MM.1S (cell line): Measurements from ENCODE around the gene CAPN11.

Experiments
- DNase-seq: peaks from one replicate; pipeline ENCODE4 v3.0.0-alpha.2; 2015
- H2AFZ ChIP-seq: fragments of 300-600 bp; sonication (generic); 2 replicates; pipeline ENCODE4 v1.6.0; 2016; ENCODE audit warnings: antibody characterized with exemption, low read length
- H3F3A ChIP-seq: fragments of 300-600 bp; sonication (generic); 2 replicates; pipeline ENCODE4 v1.6.1; 2016; ENCODE audit warnings: mild to moderate bottlenecking, antibody characterized with exemption, low read length, moderate library complexity, mixed read lengths; ENCODE audit not compliant: insufficient read depth
- H3K27ac ChIP-seq: fragments of 300-600 bp; sonication (generic); 2 replicates; pipeline ENCODE4 v1.5.1; 2016; ENCODE audit warnings: mild to moderate bottlenecking, low read length
- H3K27me3 ChIP-seq: fragments of 300-600 bp; sonication (generic); replicated peaks from 2 replicates; pipeline ENCODE4 v1.6.0; 2016; ENCODE audit warnings: low read length; ENCODE audit not compliant: insufficient read depth
- H3K36me3 ChIP-seq: fragments of 300-600 bp; sonication (generic); replicated peaks from 2 replicates; pipeline ENCODE4 v1.6.1; 2016; ENCODE audit warnings: mild to moderate bottlenecking, low read length, mixed read lengths; ENCODE audit not compliant: insufficient read depth
- H3K4me1 ChIP-seq: fragments of 300-600 bp; sonication (generic); 2 replicates; pipeline ENCODE4 v1.6.1; 2016; ENCODE audit warnings: low read length, mixed read lengths
- H3K4me2 ChIP-seq: fragments of 300-600 bp; sonication (generic); 2 replicates; pipeline ENCODE4 v1.6.0; 2016; ENCODE audit warnings: low read depth, low read length
- H3K4me3 ChIP-seq: fragments of 300-600 bp; sonication (generic); 2 replicates; pipeline ENCODE4 v1.5.1; 2016; ENCODE audit warnings: low read length, mixed read lengths
- H3K79me2 ChIP-seq: fragments of 300-600 bp; sonication (generic); 2 replicates; pipeline ENCODE4 v1.6.1; 2016; ENCODE audit warnings: mixed run types, low read length, mixed read lengths
- H3K9ac ChIP-seq: fragments of 300-600 bp; sonication (generic); 2 replicates; pipeline ENCODE4 v1.6.1; 2016; ENCODE audit warnings: low read length, mixed read lengths
- H3K9me2 ChIP-seq: fragments of 300-600 bp; sonication (generic); replicated peaks from 2 replicates; pipeline ENCODE4 v1.6.1; 2016; ENCODE audit warnings: mild to moderate bottlenecking, low read length, mixed read lengths; ENCODE audit not compliant: insufficient read depth
- H3K9me3 ChIP-seq: fragments of 300-600 bp; sonication (generic); replicated peaks from 2 replicates; pipeline ENCODE4 v1.6.1; 2016; ENCODE audit warnings: mild to moderate bottlenecking, low read length, mixed read lengths; ENCODE audit not compliant: insufficient read depth
- H4K20me1 ChIP-seq: fragments of 300-600 bp; sonication (generic); 2 replicates; pipeline ENCODE4 v1.6.1; 2016; ENCODE audit warnings: mild to moderate bottlenecking, low read length, moderate library complexity, mixed read lengths; ENCODE audit not compliant: insufficient read depth
- EZH2 ChIP-seq: fragments of 300-600 bp; sonication (generic); optimal IDR thresholded peaks from 2 replicates; pipeline ENCODE3; 2017; ENCODE audit warnings: low read depth, mild to moderate bottlenecking, antibody characterized with exemption, low read length, mixed read lengths
- EZH2phosphoT487 ChIP-seq: fragments of 300-600 bp; sonication (generic); IDR thresholded peaks from 2 replicates; pipeline ENCODE4 v1.6.1; 2018; ENCODE audit warnings: antibody characterized with exemption, low read length
- TF ChIP-seq, protein P1 (sequence below): fragments of 300-600 bp; sonication (generic); IDR thresholded peaks from 2 replicates; pipeline ENCODE4 v1.5.1; 2016; ENCODE audit warnings: antibody characterized with exemption, low read length, mixed read lengths

The CAPN11 gene

DNA sequence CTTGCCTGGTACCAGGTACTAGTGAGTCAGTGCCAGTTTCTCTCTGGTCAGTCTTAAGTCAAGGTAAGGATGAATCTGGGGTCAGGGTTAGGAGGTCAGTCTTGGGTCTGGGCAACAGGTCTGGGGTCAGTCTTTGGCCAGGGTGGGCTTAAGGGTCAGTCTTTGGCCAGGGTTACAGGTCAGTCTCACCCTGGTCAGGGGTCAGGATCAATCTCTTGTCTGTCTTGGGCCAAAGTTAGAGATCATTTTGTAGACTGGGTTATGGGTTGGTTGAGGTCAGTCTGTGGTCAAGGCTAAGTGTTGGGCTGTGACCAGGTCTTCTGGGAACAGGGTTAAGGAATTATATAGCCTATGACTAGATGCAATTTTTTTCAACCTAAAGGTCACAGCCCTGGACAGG is 12.8 kb upstream of the CAPN11 start:
- Histone ChIP-seq H3K4me1 (no peaks in the 10 kb centered on the region), H3K27me3 (no peaks in the 10 kb centered on the region), H3F3A (no peaks in the 10 kb centered on the region), H3K9ac (no peak overlapping the region), H3K9me2 (no peaks in the 10 kb centered on the region), H3K27ac (no peak overlapping the region), H4K20me1 (no peaks in the 10 kb centered on the region), H3K9me3 (no peaks in the 10 kb centered on the region), H2AFZ (no peak overlapping the region), H3K4me2 (no peak overlapping the region), H3K36me3 (no peaks in the 10 kb centered on the region), H3K79me2 (no peaks in the 10 kb centered on the region), H3K4me3 (no peak overlapping the region)
- TF ChIP-seq EZH2phosphoT487 (no peak), EZH2 (no peak)
- TF ChIP-seq, protein P1, sequence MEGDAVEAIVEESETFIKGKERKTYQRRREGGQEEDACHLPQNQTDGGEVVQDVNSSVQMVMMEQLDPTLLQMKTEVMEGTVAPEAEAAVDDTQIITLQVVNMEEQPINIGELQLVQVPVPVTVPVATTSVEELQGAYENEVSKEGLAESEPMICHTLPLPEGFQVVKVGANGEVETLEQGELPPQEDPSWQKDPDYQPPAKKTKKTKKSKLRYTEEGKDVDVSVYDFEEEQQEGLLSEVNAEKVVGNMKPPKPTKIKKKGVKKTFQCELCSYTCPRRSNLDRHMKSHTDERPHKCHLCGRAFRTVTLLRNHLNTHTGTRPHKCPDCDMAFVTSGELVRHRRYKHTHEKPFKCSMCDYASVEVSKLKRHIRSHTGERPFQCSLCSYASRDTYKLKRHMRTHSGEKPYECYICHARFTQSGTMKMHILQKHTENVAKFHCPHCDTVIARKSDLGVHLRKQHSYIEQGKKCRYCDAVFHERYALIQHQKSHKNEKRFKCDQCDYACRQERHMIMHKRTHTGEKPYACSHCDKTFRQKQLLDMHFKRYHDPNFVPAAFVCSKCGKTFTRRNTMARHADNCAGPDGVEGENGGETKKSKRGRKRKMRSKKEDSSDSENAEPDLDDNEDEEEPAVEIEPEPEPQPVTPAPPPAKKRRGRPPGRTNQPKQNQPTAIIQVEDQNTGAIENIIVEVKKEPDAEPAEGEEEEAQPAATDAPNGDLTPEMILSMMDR, result no peak
- no peak for DNase-seq

DNA sequence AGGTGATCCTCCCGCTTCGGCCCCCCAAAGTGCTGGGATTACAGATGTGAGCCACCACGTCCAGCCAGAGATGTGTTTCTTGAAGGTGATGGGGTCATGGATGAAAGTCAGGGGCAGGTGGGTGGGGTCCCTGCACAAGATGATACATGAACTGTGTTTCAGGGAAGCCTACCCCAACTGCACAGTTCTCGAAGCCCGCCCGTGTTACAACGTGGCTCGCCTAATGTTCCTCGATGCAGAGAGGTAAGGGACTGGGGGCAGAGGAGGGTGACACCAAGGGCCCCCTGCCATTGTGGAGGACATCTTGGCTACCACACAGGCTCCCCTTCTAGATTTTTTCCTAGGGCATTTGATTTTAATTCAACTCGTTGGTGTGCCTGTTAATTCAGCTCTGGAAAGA is 11.9 kb upstream of the CAPN11 start:
- Histone ChIP-seq H3K4me1 (no peaks in the 10 kb centered on the region), H3K27ac (no peak overlapping the region), H3K4me3 (no peak overlapping the region), H4K20me1 (no peaks in the 10 kb centered on the region), H2AFZ (no peak overlapping the region), H3K27me3 (no peaks in the 10 kb centered on the region), H3K36me3 (no peaks in the 10 kb centered on the region), H3K9ac (no peak overlapping the region), H3K9me3 (no peaks in the 10 kb centered on the region), H3F3A (no peaks in the 10 kb centered on the region), H3K4me2 (no peak overlapping the region), H3K9me2 (no peaks in the 10 kb centered on the region), H3K79me2 (no peaks in the 10 kb centered on the region)
- TF ChIP-seq, protein P1, result no peak
- TF ChIP-seq EZH2, result no peak
- TF ChIP-seq EZH2phosphoT487, result no peak
- no peak for DNase-seq

DNA sequence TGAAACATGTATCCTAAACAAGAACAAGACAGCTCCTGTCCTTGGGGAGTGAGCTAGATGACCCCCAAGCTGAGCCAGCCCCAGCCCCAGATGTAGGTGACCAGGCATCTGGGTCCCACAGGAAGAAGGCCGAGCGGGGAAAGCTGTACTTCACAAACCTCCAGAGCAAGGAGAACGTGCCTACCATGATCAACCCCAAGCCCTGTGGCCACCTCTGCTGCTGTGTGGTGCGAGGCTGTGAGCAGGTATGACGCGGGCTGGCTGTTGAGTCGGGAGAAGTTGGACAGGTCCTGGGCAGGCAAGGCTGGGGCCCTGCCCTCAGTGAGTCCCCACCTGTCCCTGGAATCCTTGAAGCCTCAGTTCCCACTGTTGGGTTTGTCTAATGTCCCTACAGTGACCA is 11.4 kb upstream of the CAPN11 start:
- Histone ChIP-seq H3K9ac (no peak overlapping the region), H3K4me3 (no peak overlapping the region), H3K4me1 (no peaks in the 10 kb centered on the region), H2AFZ (no peak overlapping the region), H3K79me2 (no peaks in the 10 kb centered on the region), H3K4me2 (no peak overlapping the region), H3K27me3 (no peaks in the 10 kb centered on the region), H3F3A (no peaks in the 10 kb centered on the region), H3K36me3 (no peaks in the 10 kb centered on the region), H4K20me1 (no peaks in the 10 kb centered on the region), H3K9me2 (no peaks in the 10 kb centered on the region), H3K9me3 (no peaks in the 10 kb centered on the region), H3K27ac (no peak overlapping the region)
- TF ChIP-seq, protein P1, result no peak
- no peak for TF ChIP-seq EZH2
- TF ChIP-seq EZH2phosphoT487, result no peak
- no peak for DNase-seq

DNA sequence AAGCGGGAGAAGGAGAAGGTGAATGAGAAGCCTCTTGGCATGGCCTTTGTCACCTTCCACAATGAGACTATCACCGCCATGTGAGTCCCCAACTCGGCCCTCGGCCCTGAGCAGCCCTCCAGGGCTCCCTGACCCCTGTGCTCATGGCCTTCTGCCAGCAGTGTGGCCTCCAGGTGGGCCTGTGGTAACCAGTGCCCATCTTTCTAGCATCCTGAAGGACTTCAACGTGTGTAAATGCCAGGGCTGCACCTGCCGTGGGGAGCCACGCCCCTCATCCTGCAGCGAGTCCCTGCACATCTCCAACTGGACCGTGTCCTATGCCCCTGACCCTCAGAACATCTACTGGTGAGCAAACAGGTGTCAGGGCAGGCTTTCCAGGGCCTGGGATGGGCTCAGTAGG is 10.3 kb upstream of the CAPN11 start:
- Histone ChIP-seq H3K9me2 (no peaks in the 10 kb centered on the region), H3K79me2 (no peaks in the 10 kb centered on the region), H3K27ac (no peak overlapping the region), H3K9ac (no peak overlapping the region), H3K4me1 (no peaks in the 10 kb centered on the region), H3K36me3 (no peaks in the 10 kb centered on the region), H3F3A (no peaks in the 10 kb centered on the region), H3K9me3 (no peaks in the 10 kb centered on the region), H3K4me3 (no peak overlapping the region), H3K27me3 (no peaks in the 10 kb centered on the region), H3K4me2 (no peak overlapping the region), H2AFZ (no peak overlapping the region), H4K20me1 (no peaks in the 10 kb centered on the region)
- DNase-seq, result no peak
- TF ChIP-seq, protein P1, result no peak
- TF ChIP-seq EZH2, result no peak
- TF ChIP-seq EZH2phosphoT487, result no peak
